ENCODE data around the gene UBR1. TPM values are rescaled to one million over a fixed set of nuclear protein-coding genes. Genes with fewer than 3 reads are reported as not detected.
"Not testable (repeated sequence)": the region's sequence is repeated elsewhere in the genome, so short reads cannot be mapped to it uniquely, and the experiment has no call there.

Gene UBR1
- total RNA-seq, 1 experiment from 2014 or later = 23.6 TPM

DNA sequence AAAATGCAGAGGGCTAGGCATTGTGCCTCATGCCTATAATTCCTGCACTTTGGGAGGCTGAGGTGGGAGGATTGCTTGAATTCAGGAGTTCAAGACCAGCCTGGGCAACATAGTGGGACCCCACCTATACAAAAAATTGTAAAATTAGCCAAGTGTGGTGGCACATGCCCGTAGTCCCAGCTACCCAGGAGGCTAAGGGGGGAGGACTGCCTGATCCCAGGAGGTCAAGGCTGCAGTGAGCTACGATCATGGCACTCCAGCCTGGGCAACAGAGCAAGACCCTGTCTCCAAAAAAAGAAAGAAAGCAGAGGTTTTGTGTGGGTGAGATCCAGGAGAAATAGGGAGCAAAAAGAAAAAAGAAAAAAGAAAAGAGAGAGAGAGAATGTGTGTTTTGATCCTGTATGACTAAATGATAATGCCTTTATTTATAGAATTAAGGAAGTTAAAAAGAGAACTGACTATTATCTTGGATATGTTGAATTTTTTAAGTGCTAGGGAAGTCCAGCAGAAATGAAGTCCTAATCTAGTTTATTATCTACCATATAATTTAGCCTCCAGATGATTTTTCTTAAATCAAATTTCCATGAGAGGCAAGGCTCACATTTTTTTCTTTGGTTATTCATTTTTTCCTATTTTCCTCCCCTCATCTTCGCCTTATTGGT lies 190.1 kb downstream of the UBR1 start:
- no peak for DNase-seq (ENCODE audit: low spot score)

DNA sequence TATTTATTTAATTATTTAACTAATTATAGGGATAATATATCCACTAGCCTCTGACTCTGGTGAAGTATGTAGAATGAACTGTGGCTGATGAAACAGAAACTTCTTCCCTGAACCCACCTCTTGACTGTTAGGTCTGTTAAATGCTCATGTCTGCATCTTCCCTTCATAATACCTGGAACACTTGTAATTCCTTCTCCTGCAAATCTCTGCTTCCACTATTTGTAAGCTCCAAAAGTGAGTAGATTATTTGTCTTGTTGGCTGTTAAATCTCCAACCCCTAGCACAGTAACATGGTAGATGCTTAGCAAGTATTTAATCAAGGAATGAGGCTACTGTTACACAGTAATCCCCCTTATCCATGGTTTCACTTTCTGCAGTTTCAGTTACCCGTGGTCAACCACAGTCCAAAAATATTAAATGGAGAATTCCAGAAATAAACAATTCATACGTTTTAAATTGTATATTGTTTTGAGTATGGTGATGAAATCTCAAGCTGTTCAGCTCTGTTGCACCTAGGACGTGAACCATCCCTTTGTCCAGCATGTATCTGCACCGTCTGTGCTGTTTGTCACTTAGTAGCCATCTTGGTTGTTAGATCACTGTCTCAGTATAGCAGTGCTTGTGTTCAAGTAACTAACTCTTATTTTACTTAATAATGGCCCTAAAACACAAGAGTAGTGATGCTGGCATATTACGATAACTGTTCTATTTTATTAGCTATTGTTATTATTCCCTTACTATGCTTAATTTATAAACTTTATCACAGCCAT lies 190.9 kb downstream of the UBR1 start:
- no peak for DNase-seq (ENCODE audit: low spot score)

DNA sequence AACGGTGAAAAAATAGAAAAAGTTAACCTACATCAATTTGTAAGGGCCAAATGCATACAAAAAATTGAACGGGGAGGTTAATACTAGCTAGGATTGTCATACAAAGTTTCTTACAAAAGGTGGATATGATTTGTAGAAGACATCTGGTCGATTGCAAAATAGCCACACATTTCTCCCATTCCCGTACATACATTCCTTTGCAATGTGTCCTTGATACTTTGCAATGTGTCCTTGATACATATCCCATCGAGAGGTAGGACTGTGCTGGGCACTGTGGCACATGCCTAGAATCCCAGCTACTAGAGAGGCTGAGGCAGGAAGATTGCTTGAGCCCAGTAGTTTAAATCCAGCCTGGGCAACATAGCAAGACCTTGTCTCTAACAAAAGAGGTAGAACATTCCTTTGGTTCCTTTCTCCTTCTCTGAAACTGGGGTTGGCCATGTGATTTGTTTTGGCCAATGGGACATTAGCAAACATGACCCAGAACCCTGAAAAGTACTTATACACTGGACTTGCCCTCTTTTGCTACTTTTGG lies 194.7 kb downstream of the UBR1 start:
- DNase-seq (ENCODE audit: low spot score) = no peak

DNA sequence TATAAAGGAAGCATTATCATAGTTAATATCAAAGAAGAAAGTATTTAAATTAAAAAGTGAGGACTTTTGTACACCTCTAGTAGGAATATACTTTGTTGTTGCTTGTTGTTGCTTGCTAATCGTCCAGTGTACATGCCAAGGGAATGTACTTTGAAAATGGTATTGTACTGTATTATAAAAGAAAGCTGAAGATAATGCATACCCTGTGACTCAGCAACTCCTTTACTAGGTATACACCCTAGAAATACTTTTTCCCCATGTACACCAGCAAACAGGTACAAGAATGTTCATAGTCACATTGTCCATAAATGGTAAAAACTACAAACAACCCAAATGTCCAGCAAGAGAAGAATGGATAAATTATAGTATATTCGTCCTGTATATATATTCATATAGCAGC lies 197.3 kb downstream of the UBR1 start:
- DNase-seq (ENCODE audit: low spot score) = no peak

DNA sequence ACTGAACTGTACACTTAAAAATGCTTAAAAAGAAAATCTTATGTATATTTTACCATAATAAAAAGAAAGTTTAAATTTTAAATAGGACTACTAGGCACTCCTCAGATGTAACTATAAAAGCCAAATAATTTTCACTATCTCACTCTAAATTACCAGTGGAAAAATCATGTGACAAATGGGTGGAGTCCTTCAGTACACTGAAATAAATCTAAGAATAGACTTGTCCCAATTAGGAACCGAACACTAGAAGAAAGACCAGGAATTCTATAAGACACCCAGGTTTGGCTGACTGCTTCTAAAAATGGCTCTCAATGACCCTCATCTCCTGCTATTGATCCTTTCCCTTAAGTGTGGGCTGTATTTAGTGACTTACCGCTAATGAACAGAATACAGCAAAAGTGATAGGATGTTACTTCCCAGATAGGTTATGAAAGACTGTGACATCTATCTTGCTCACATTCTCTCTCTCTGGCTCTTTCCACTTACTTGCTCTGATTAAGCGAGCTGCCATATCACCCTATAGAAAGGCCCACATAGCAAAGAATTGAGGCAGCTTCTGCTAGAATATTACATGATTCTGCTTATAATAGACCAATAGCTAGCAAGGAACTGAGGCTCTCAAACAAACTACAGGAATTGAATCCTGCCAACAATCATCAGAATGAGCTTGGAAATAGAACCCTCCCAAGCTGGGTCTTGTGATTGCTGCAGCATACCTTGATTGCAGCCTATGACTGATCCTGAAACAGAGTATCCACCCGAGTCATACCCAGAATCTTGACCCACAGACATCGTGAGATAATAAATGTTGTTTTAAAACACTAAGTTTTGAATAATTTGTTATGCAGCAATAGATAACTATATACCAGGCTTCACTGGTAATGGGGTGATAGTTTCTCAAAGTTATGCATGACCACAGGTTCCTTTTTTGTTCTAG lies 202.2 kb downstream of the UBR1 start:
- no peak for DNase-seq (ENCODE audit: low spot score)

DNA sequence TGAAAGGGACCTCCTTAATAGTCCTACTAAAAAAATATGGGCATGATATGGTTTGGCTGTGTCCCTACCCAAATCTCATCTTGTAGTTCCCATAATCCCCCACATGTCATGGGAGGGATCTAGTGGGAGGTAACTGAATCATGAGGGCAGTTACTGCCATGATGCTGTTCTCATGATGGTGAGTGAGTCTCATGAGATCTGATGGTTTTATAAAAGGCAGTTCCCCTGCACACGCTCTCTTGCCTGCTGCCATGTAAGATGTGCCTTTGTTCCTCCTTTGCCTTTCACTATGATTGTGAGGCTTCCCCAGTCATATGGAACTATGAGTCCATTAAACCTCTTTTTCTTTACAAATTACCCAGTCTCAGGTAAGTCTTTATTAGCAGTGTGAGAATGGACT lies 211.9 kb downstream of the UBR1 start:
- not testable (repeated sequence) for DNase-seq (ENCODE audit: low spot score)

Small RNA genes within 50 kb of the gene (small RNA-seq; reads per million reads assigned to genes)
- not detected for gene AC068724.2

Other genes starting within 250 kb of the UBR1 start
- 10.7 and 12.5 TPM in 2 replicates for gene TTBK2, start 185.3 kb downstream of the UBR1 start, total RNA-seq (2014; rRNA removed; shearing (Covaris generic))
- 61.4 and 66.1 TPM in 2 replicates for gene TMEM62, start 27.5 kb upstream of the UBR1 start, total RNA-seq (2014; rRNA removed; shearing (Covaris generic))
- 39.8 and 52.0 TPM in 2 replicates for gene CCNDBP1, start 79.4 kb upstream of the UBR1 start, total RNA-seq (2014; rRNA removed; shearing (Covaris generic))
- gene EPB42, start 115.0 kb upstream of the UBR1 start, total RNA-seq (2014; rRNA removed; shearing (Covaris generic)) = not detected in 2 replicates
- gene TGM5, start 160.9 kb upstream of the UBR1 start, total RNA-seq (2014; rRNA removed; shearing (Covaris generic)) = not detected in 2 replicates
- gene TGM7, start 196.2 kb upstream of the UBR1 start, total RNA-seq (2014; rRNA removed; shearing (Covaris generic)) = not detected in 2 replicates
- 10.5 and 12.9 TPM in 2 replicates for gene LCMT2, start 224.5 kb upstream of the UBR1 start, total RNA-seq (2014; rRNA removed; shearing (Covaris generic))

Measured in HT-29 (cell line).